HG03457 (cell line): ENCODE data around the gene WDR33.

Experiments used
- ATAC-seq: cut with Tn5 transposase; IDR thresholded peaks from one replicate; pipeline ENCODE4 v1.9.1; 2021; ENCODE audit warnings: moderate number of reproducible peaks; ENCODE audit not compliant: unreplicated experiment

WDR33 gene

DNA sequence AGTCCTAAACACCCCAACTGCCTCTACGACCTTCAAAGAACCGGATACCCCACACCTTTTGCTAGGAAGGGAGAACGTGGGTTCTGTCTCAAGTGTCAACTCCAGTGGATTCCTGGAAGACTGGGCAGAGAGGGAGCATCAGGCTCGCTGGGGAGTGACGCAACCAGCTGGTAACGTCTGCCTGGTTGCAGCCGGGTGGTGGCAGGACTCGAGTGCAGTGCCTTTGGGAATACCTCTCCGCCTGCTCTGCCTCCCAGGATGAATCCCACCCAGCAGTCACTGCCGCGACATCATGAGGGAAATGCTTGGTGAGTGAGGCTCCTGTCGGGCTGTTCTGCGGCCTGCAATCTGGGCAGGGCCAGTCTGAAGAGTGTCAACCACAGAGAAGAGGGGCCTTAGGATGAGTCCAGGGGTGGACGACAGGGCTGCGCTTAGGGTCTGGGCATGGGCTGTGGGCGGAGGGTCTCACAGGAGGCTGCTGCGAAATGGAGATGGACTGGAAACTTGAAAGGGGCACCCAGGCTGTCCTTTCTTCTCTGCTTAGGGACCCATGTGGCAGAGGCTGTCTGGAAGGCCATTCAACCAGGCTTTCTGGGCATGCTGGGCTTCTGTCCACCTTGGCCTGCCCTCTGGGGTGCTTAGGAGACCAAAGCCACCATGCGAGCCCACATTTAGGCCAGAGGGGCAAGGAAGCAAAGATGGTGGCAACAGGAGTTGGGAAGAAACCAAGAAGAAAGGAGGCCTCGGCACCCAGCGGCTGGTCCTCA lies 152.1 kb downstream of the WDR33 start:
- ATAC-seq = no peak

GRCh38 chr2:127658146-127658545 lies 152.8 kb downstream of the WDR33 start:
- ATAC-seq = no peak

- ATAC-seq = no peak
Measured at GRCh38 chr2:127657232-127657595, 153.8 kb downstream of the WDR33 start.

- ATAC-seq = no peak
Measured at GRCh38 chr2:127656569-127657231, 154.3 kb downstream of the WDR33 start.

DNA sequence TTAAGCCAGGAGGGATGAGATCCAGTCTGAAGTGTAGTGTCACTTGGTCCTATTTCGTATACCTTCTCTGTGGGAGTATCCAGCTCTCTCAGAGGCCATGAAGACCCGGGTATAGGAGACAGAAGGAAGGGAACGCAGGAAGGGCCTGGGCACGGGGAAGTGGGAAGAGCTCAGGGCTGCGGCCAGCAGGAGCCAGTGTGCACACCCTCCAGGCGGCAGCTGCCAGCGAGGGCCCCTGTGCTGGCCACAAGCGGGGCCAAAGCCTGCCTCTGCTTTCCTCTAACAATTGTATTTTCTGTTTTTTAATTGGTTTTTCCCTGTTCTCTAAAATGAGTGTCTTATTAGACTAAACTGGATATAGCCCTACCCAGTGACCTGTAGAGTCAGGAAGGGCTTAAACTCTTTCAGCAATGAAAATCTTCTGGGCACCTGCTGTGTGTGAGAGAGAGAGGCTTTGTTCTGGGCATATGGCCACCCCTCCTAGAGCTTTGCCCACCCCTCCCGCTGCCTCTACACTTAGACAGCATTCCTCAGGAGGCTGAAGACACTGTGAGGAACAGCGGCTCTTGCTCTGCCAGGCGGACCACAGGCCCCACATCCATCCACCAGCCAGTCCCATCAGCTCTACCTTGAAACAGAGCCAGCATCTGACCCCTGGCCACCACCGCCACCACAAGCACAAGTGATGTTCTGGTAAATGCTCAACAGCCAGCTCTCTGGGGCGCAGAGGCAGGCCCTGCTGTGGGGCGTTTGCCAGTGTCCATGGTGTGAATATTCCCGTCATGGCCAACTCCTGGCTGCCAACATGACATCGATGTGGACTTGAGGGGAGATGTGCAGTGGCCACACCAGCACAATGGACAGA lies 155.5 kb downstream of the WDR33 start:
- no peak for ATAC-seq

GRCh38 chr2:127654838-127655175 lies 156.2 kb downstream of the WDR33 start:
- ATAC-seq = no peak

- ATAC-seq = no peak
Measured at GRCh38 chr2:127654084-127654837, 156.7 kb downstream of the WDR33 start.

DNA sequence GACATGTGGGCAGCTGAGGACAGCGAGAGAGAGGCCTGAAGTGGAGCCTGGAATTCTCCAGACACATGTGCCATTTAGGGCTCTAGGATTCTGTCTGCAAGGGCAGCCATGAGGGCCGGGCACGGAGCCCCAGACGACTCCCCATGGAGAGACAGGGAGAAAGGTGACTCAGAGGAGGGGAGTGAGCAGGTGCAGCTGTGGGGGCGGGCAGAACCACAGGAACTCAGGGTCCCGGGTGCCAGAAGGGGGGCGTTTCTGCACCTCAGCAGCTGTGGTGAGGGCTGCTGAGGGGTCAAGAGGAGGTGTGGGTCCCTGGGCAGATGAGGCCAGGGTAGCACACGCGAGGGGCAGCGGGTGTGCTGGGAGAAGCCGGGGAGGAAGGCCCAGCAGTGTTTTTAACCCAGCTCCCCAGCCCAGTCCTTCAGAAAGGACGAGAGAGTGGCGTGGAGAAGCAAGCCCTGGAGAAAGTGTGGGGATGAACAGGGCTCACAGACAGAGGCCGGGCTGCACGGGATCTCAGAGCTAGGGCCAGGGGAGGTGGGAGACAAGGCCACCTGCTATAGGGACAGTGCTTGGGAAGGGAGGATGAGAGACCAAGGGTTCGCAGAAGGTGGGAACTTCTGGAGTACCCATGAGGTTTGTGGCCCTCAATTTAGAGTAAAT lies 157.4 kb downstream of the WDR33 start:
- no peak for ATAC-seq

GRCh38 chr2:127652786-127653357 lies 158.1 kb downstream of the WDR33 start:
- ATAC-seq = no peak

- ATAC-seq = no peak
Measured at GRCh38 chr2:127651971-127652550, 158.9 kb downstream of the WDR33 start.

GRCh38 chr2:127651381-127651809 lies 159.6 kb downstream of the WDR33 start:
- ATAC-seq = no peak
